ENCODE data around the gene LNP1.

The LNP1 gene

DNA sequence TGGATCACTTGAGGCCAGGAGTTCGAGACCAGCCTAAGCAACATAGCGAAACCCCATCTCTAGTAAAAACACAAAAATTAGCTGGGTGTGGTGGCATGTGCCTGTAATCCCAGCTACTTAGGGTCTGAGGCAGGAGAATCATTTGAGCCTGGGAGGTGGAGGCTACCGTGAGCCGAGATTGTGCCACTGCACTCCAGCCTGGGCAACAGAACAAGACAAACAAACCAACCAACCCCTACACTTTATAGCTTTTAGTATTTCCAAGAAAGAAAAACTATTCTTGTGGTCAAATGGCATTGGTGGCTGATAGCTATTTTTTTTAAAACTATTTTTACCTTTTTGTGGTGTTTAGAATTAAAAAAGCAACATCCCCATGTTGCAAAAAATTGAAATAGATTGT, 98.3 kb downstream of the LNP1 start:
- H3K27me3 ChIP-seq (ENCODE audit: low read length), result no peaks in the 10 kb centered on the region
- TF ChIP-seq EZH2phosphoT487 (conservative IDR thresholded peaks at IDR 0.05; ENCODE audit: low read length), result no peak
- TF ChIP-seq, protein P1, sequence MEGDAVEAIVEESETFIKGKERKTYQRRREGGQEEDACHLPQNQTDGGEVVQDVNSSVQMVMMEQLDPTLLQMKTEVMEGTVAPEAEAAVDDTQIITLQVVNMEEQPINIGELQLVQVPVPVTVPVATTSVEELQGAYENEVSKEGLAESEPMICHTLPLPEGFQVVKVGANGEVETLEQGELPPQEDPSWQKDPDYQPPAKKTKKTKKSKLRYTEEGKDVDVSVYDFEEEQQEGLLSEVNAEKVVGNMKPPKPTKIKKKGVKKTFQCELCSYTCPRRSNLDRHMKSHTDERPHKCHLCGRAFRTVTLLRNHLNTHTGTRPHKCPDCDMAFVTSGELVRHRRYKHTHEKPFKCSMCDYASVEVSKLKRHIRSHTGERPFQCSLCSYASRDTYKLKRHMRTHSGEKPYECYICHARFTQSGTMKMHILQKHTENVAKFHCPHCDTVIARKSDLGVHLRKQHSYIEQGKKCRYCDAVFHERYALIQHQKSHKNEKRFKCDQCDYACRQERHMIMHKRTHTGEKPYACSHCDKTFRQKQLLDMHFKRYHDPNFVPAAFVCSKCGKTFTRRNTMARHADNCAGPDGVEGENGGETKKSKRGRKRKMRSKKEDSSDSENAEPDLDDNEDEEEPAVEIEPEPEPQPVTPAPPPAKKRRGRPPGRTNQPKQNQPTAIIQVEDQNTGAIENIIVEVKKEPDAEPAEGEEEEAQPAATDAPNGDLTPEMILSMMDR (IDR thresholded peaks at IDR 0.05; ENCODE audit: insufficient read depth, low read length, poor library complexity, severe bottlenecking), result no peak
- H3K4me2 ChIP-seq (ENCODE audit: low read depth, low read length, poor library complexity, severe bottlenecking), result no peak overlapping the region
- H4K20me1 ChIP-seq (ENCODE audit: low read depth, low read length), result no peaks in the 10 kb centered on the region
- no peaks in the 10 kb centered on the region for H3K36me3 ChIP-seq (ENCODE audit: low read length)
- no peaks in the 10 kb centered on the region for H3K79me2 ChIP-seq (ENCODE audit: insufficient read depth, low read length)
- H3K4me3 ChIP-seq (ENCODE audit: insufficient read depth, low read length, poor library complexity, severe bottlenecking), result no peak overlapping the region
- H2AFZ ChIP-seq (ENCODE audit: low read depth, low read length, severe bottlenecking), result no peak overlapping the region
- no peaks in the 10 kb centered on the region for H3F3A ChIP-seq (ENCODE audit: insufficient read depth)
- H3K27ac ChIP-seq (ENCODE audit: low read depth, low read length), result no peak overlapping the region
- no peaks in the 10 kb centered on the region for H3K9me3 ChIP-seq (ENCODE audit: insufficient read depth, low read length)
- H3K9ac ChIP-seq (ENCODE audit: low read length), result no peak overlapping the region
- no peaks in the 10 kb centered on the region for H3K9me2 ChIP-seq (replicated peaks; ENCODE audit: insufficient read depth, low read length)

GRCh38 chr3:100500320-100500880, 99.1 kb downstream of the LNP1 start:
- Histone ChIP-seq H3K9me2 (replicated peaks; ENCODE audit: insufficient read depth, low read length) (no peaks in the 10 kb centered on the region), H3K4me3 (ENCODE audit: insufficient read depth, low read length, poor library complexity, severe bottlenecking) (no peak overlapping the region), H3K4me2 (ENCODE audit: low read depth, low read length, poor library complexity, severe bottlenecking) (no peak overlapping the region), H3K36me3 (ENCODE audit: low read length) (no peaks in the 10 kb centered on the region), H2AFZ (ENCODE audit: low read depth, low read length, severe bottlenecking) (no peak overlapping the region), H3K79me2 (ENCODE audit: insufficient read depth, low read length) (no peaks in the 10 kb centered on the region), H3K9ac (ENCODE audit: low read length) (no peak overlapping the region), H3K27ac (ENCODE audit: low read depth, low read length) (no peak overlapping the region), H3K9me3 (ENCODE audit: insufficient read depth, low read length) (no peaks in the 10 kb centered on the region), H4K20me1 (ENCODE audit: low read depth, low read length) (no peaks in the 10 kb centered on the region), H3F3A (ENCODE audit: insufficient read depth) (no peaks in the 10 kb centered on the region), H3K27me3 (ENCODE audit: low read length) (no peaks in the 10 kb centered on the region)
- TF ChIP-seq, protein P1 (IDR thresholded peaks at IDR 0.05; ENCODE audit: insufficient read depth, low read length, poor library complexity, severe bottlenecking), result no peak
- no peak for TF ChIP-seq EZH2phosphoT487 (conservative IDR thresholded peaks at IDR 0.05; ENCODE audit: low read length)

DNA sequence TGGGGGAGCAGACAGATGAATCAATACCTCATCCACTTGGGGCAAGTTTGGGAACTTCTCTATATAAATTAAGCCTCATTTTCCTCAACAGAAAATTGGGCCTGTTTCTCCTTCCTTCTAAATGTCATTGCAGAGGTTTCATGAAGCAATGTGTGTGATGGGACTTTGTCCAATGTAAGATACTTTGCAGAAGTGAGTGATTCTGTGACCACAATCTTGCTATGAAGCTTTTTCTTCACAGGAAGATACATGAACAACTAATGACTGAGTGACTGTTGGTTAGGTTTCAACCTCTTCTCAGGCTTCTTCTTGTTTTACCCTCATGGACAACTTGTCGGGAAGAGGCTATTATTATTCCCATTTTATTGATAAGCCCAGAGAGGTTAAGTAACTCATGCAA, 102.1 kb downstream of the LNP1 start:
- H3F3A ChIP-seq (ENCODE audit: insufficient read depth), result no peaks in the 10 kb centered on the region
- no peak overlapping the region for H3K4me2 ChIP-seq (ENCODE audit: low read depth, low read length, poor library complexity, severe bottlenecking)
- H4K20me1 ChIP-seq (ENCODE audit: low read depth, low read length), result no peaks in the 10 kb centered on the region
- H3K9me2 ChIP-seq (replicated peaks; ENCODE audit: insufficient read depth, low read length), result no peaks in the 10 kb centered on the region
- H3K9ac ChIP-seq (ENCODE audit: low read length), result no peak overlapping the region
- no peaks in the 10 kb centered on the region for H3K79me2 ChIP-seq (ENCODE audit: insufficient read depth, low read length)
- H3K27ac ChIP-seq (ENCODE audit: low read depth, low read length), result no peak overlapping the region
- H3K27me3 ChIP-seq (ENCODE audit: low read length), result no peaks in the 10 kb centered on the region
- no peaks in the 10 kb centered on the region for H3K9me3 ChIP-seq (ENCODE audit: insufficient read depth, low read length)
- TF ChIP-seq EZH2phosphoT487 (conservative IDR thresholded peaks at IDR 0.05; ENCODE audit: low read length), result no peak
- TF ChIP-seq, protein P1 (IDR thresholded peaks at IDR 0.05; ENCODE audit: insufficient read depth, low read length, poor library complexity, severe bottlenecking), result no peak
- H3K4me3 ChIP-seq (ENCODE audit: insufficient read depth, low read length, poor library complexity, severe bottlenecking), result no peak overlapping the region
- no peaks in the 10 kb centered on the region for H3K36me3 ChIP-seq (ENCODE audit: low read length)
- H2AFZ ChIP-seq (ENCODE audit: low read depth, low read length, severe bottlenecking), result no peak overlapping the region

Measured in SU-DHL-6 (cell line).